ENCODE results near the gene ZNF367. TPM values are rescaled to one million over a fixed set of nuclear protein-coding genes. Genes with fewer than 3 reads are reported as not detected.

ZNF367 gene
- total and polyA plus RNA-seq, 9 of the 15 experiments (the other 6 are each of a cell fraction or from before 2014, with no cell fraction given) = 2.7 to 14.4 (median 10.0) TPM

- TF ChIP-seq CHD7 (IDR thresholded peaks at IDR 0.05; ENCODE audit: low read depth, low read length) = no peak
- TF ChIP-seq ZNF445 (CRISPR knock-in tag; IDR thresholded peaks at IDR 0.05; ENCODE audit: low read depth) = no peak
- TF ChIP-seq SRSF9 (IDR thresholded peaks at IDR 0.05; ENCODE audit: borderline replicate concordance, low read depth, low read length) = no peak
These were observed 19.3 kb upstream of the ZNF367 start (continued) for GRCh38 chr9:96437454-96437853.

Measured in K562 (cell line).